GM19452 (cell line): Measurements from ENCODE around the gene CXCL16.
"Not testable (repeated sequence)": the region's sequence is repeated elsewhere in the genome, so short reads cannot be mapped to it uniquely, and the experiment has no call there.

Source experiments
- ATAC-seq: cut with Tn5 transposase; IDR thresholded peaks from one replicate; pipeline ENCODE4 v1.9.1; 2021; ENCODE audit not compliant: unreplicated experiment

Gene CXCL16

DNA sequence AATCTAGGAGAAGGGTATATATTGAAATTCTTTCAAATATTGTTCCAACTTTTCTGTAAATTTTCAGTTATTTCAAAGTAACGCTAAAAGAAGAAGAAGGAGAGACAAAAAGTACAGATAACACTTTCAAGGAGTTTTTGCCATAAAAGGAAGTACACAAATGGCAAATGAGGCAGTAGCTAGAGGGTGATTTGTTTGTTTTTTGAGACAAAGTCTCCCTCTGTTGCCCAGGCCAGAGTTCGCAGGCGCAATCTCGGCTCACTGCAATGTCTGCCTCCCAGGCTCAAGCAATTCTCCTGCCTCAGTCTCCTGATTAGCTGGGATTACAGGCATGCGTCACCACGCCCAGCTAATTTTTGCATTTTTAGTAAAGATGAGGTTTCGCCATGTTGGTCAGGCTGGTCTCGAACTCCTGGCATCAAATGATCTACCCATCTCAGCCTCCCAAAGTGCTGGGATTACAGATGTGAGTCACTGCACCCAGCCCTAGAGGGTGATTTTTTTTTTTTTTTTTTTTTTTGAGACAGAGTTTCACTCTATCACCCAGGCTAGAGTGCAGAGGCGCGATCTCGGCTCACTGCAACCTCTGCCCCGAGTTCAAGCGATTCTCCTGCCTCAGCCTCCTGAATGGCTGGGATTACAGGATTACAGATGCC is 40.2 kb downstream of the CXCL16 start:
- ATAC-seq = not testable (repeated sequence)

DNA sequence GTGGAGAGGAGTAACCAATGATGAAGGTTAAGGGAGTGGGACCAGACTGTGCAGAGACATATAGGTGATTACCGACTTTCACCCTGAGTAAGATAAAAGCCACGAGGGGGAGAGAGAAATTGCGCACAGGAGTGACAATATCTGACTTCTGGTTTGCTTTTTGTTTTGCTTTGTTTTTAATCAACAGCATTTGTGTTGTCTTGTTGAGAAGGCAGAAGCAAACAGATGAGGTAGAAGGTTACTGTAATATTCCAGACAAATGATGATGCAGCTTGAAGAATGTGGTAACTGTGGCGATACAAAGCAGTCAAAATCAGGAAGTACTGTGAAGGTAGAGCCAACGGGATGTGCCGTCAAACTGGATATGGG is 43.3 kb downstream of the CXCL16 start:
- no peak for ATAC-seq

DNA sequence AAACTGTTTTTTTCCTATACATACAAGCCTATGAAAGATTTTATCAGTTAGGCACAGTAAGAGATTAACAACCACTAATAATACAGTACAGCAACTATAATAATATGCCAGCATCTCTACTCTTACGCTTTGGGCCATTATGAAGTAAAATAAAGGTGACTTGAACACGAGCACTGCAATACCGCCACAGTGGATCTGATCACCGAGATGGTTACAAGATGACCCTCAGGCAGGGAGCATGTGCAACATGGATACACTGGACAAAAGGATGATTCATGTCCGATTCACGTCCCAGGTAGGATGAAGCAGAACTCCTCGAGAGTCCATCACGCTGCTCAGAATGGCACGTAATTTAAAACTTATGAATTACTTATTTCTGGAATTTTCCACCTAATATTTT is 46.3 kb downstream of the CXCL16 start:
- no peak for ATAC-seq

DNA sequence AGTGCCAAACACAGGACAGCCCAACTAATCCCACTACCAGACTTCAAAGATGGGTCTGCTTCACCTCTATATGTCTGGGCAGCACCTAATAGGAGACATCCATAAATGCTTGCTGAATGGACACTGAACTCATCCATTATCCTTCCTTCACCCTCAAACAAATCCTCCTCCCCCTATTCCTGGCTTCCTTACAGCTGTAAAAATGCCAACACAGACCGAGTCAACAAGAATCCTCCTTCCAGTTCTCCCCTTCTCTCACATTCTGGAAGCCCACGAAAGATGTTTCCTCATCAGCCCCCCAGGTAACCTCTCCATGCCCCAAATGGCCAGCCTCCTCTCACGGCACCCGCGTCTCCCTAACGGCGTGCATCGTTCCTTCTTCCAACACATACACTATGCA is 48.0 kb downstream of the CXCL16 start:
- ATAC-seq = no peak

DNA sequence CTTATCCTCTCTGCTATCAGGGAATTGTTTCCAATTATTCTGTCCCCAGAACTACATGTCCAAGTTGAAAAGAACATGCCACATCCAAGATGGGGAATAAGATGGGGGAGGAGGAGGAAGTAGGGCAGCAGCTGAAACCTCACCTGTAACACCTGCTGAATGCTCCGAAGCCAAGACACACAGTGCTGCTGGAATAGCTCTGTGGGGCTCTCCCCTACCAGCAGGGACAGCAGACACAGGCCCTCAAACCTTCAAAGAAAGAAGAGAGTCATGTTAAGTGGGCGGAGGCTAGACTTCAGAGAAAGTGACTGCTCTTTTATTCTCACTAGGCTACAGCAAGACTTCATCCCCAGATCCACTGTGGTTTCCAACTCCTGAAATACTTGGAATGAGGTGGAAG is 49.0 kb downstream of the CXCL16 start:
- no peak for ATAC-seq

DNA sequence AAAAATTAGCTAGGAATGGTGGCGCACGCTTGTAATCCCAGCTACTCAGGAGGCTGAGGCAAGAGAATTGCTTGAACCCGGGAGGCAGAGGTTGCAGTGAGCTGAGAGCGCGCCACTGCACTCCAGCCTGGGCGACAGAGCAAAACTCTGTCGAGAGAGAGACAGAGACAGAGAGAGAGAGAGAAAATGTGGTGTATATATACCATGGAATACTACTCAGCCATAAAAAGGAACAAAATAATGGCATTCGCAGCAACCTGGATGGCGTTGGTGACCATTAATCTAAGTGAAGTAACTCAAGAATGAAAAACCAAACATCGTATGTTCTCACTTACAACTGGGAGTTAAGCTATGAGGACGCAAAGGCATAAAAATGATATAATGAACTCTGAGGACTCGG is 49.9 kb downstream of the CXCL16 start:
- not testable (repeated sequence) for ATAC-seq

DNA sequence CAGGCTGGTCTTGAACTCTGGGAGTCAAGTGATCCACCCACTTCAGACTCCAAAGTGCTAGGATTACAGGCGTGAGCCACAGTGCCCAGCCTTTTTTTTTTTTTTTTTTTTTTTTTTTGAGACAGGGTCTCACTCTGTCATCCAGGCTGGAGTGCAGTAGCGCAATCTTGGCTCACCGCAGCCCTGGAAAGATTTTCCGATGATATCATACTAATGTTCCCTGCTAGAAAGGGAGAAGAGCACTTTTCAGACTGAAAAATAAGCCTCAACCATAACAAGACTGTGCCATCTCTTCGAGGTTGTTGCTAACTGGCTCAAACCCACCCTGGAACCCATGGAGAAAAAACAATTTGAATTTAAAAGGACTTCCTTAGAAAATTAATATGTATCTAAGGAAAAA is 56.0 kb downstream of the CXCL16 start:
- not testable (repeated sequence) for ATAC-seq
